HuH-7 (cell line): ENCODE measurements around the gene TCAP.

Experiments used
- DNase-seq: peaks from one replicate; pipeline ENCODE4 v3.0.0; 2011; ENCODE audit warnings: low spot score

The TCAP gene

DNA sequence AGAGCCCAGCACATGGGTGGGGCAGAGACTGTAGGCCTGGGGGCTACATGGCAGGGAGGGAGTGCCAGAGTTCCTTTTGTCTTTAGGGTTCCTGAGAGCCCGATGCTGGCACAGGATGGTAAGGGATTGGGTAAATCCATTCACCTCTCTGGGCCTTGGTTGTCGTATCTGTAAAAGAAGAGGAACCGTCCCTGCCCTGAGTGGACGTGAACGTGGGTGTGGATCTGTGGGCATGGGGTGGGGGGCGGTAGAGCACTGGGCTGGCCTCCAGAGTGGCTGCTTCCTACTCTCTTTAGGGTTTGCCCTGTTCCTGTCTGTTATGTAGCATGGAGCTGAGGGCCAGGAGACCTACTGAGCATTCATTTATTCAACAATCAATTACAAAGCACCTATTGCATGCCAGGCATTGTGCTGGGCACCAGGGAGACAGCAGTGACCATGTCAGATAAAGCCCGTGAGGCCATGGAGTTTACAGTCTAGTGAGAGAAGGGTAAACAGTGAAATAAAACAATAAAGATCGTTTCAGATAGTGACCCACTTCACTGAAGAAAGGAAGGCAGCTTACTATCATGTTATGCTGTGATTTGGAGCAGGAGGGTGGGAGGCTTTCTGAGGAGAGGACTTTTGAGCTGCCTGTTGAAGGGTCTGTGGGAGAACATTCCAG lies 13.1 kb upstream of the TCAP start:
- DNase-seq = no peak

DNA sequence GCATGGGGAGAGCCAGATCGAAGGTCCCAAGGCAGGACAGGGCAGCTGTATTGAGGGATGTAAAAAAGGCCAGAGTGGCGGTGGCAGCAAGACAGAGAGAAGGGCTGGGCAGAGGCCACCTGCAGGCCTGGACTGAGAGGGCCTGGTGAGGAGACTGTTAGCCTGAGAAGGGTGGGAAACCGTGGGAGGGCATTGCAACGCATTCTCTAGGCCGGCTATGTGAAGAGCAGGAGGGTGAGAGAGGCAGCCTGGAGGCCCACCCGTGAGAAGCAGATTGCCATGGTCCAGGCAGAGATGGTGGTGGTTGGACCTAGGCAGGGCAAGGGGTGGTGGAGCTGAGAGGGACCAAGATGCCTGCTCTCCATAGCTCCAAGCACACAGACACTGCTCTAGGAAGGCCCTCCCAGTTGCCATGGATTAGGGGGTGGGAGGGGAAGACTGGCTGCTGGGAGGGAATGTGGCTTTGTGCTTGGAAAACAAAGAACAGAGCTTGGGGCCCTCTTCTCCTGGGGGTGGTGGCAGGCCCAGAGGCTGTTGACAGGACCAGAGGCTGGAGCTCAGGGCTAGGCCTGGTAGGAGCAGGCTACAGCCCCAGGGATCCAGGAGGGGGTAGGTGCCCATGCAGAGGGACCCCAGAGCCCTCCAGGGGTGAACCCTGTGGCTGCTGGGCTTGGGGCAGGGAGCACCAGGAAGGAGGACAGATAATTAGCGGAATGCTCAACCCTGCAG lies 12.4 kb upstream of the TCAP start:
- no peak for DNase-seq

DNA sequence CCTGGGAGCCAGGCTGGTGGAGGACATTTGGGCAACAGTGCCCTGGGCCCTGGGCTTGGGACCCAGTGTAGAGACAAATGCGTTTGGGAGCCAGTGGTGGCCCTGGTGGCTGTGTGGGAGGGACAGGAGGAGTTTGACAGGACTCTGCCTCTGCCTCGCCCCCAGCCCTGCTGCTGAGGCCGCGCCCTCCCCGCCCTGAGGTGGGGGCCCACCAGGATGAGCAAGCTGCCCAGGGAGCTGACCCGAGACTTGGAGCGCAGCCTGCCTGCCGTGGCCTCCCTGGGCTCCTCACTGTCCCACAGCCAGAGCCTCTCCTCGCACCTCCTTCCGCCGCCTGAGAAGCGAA lies 11.9 kb upstream of the TCAP start:
- DNase-seq = no peak

DNA sequence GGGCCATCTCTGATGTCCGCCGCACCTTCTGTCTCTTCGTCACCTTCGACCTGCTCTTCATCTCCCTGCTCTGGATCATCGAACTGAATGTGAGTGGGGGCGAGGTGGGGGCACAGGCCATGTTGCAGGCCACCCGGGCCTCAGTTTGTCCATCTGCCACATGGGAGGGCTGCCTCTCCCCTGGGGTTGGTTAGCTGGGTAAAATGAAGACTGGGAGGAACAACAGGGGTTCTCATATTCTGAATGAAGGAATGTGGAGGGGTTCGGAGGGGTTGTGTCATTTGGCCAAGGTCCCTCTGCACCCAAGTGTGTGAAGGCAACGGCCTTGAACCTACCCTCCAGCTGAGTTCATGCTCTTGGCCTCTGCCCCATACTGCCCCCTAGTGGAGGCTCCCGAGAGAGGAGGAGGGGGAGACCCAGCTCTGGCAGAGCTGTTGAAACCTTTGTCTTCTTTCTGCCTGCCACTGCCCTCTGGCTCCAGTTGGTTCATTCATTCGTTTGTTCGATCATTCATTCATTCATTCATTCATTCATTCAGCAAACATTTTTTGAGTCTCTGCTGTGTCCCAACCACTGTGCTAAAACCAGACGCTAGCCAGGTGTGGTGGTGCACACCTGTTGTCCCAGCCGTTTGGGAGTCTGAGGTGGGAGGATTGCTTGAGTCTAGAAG lies 11.4 kb upstream of the TCAP start:
- peak; percentile 94 for DNase-seq

DNA sequence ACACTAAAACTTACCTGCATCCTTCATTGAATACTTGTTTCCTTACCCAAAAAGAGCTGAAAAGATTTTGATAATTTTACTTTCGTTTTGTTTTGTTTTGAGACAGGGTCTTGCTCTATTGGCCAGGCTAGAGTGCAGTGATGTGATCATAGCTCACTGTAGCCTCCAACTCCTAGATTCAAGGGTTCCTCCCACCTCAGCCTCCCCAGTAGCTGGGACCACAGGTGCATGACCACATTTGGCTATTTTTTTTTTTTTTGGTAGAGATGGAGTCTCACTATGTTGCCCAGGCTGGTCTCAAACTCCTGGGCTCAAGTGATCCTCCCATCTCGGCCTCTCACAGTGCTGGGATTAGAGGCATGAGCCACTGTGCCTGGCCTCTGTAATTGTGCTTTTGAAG lies 10.0 kb upstream of the TCAP start:
- no peak for DNase-seq

DNA sequence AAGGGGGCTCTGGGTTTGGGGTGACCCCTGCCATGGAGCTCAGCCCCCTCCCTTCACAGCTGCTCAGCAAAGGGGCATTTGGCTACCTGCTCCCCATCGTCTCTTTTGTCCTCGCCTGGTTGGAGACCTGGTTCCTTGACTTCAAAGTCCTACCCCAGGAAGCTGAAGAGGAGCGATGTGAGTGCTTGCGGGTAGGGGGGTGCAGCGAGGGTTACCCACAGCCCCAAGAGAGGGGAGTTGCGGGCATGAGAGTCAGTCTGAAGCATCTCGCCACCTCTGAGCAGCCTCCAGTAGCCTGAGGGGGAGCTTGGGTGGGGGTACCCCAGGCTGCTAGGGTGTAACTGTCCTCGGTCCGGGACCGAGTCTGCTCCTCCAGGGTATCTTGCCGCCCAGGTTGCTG lies 6.8 kb upstream of the TCAP start:
- DNase-seq = no peak

DNA sequence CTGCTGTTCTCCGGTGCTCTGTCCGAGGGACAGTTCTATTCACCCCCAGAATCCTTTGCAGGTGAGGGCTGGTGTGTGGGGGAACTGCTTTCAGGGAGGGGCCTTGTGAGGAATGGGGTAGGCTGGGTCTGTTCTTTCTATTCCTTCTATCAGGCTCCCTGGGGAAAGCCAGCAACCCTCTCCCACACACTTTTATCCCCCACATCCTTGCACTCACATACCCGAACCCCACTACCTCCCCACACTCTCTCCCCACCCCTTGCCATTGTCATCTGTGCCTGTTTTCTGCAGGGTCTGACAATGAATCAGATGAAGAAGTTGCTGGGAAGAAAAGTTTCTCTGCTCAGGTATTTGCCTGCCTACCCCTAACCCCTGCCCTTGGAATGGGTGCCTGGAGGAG lies 6.4 kb upstream of the TCAP start:
- no peak for DNase-seq

DNA sequence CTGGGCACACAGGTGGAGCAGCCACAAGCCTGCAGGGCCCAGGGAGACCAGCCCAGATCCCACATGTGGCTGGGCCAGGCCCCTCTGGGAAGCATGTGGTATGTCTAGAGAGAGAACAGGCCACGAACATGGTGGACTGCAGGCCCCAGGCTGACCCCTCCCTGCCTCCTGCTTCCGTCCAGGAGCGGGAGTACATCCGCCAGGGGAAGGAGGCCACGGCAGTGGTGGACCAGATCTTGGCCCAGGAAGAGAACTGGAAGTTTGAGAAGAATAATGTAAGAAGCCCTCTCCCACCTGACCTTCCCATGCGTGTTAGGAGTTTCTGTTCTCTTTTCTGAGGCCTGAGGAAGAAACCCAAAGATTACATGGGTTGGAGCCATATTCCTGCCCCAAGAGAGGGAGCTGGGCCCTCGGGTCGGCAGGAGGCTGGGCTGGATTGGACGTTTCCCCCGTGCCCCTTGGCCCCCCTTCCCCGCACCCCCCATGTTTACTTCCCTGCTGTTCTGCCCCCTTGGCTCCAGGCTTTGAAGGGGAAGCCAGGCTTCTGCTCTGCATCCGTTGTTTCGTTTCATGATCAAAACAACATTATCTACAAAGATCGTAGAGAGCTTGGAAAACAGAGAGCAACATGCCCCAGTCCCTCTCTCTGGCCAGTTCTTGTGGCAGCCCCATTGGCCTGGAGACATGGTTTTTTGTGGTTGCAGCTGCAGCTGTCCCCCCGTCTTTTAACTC lies 5.7 kb upstream of the TCAP start:
- no peak for DNase-seq

DNA sequence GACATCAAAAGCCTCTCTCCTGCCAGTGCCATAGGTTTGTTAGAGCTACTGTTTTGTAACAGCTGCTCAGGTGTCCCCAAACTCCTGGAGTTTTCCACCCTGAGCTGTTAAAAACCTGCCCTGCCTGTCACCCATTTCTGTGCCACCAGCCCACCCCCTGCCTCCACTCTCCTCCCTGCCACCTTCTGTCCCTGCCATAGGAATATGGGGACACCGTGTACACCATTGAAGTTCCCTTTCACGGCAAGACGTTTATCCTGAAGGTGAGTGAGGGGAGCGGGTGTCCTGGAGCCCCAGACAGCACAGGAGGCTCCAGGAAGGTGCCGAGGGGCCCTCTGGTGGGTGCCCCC lies 5.2 kb upstream of the TCAP start:
- no peak for DNase-seq

DNA sequence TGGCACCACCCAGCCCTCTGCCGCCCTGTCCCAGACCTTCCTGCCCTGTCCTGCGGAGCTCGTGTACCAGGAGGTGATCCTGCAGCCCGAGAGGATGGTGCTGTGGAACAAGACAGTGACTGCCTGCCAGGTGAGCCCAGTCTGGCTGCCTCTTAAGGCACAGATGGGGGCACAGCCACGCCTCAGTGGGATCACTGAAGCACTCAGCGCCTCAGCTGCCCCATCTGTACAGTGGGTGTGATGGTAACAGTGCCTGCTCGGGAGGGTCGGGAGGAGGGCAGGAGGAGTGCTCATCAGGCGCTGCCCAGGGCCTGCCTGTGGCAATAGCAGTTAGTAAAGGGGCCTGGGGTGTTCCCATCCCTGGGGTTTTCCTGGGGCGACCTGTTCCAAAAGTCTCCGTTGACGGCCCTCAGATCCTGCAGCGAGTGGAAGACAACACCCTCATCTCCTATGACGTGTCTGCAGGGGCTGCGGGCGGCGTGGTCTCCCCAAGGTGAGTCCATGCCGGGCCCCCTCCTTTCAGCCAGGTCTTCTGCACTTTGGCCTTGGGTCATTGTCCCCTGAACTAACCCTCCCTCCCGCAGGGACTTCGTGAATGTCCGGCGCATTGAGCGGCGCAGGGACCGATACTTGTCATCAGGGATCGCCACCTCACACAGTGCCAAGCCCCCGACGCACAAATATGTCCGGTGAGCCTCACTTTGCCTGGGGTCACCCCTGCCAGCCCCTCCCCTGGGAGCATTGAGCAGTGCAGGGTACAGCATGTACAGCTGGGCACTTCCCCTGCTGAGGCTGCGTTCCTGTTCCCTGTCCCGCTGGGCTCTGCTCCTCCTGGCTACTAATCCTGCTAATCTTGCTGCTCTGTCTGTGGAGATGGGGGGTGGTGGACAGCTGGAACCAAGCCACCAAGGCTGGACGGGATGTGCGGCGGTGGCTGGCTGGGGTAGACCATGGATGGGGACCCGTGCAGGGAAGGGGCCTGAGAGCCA lies 4.5 kb upstream of the TCAP start:
- DNase-seq = no peak

DNA sequence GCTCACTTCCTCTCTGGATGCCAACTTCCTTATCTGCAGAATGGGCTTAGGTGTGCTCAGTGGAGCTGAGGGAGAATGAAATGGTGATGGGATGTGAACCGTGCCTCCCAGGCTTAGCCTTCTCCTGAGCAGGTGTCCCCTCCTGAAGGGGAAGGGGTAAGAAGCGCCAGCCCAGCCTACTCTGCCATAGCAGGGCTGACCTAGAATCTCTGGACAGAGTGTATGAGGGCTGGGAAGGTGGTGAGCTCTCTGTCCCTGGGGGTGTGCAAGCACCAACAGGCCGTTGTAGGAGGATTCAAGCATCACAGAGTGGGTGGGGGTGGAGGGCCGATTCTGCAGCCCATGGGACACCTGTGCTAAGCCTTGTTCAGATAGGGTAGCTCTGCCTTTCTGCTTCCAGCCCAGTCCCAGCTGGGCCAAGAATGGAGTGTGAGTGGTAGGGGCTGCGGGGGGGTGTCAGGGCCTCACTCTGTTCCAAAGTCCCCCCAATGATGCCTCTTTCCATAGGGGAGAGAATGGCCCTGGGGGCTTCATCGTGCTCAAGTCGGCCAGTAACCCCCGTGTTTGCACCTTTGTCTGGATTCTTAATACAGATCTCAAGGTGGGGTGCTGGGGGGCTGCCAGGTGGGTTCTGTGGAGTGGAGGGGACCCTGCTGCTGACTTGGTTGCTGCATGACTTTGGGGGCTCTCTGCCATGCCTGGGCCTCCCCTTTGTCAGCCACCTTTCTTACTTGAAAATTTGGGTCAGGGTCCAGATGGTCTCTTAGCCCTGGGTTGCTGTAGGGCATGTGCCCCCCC lies 3.2 kb upstream of the TCAP start:
- DNase-seq = no peak

DNA sequence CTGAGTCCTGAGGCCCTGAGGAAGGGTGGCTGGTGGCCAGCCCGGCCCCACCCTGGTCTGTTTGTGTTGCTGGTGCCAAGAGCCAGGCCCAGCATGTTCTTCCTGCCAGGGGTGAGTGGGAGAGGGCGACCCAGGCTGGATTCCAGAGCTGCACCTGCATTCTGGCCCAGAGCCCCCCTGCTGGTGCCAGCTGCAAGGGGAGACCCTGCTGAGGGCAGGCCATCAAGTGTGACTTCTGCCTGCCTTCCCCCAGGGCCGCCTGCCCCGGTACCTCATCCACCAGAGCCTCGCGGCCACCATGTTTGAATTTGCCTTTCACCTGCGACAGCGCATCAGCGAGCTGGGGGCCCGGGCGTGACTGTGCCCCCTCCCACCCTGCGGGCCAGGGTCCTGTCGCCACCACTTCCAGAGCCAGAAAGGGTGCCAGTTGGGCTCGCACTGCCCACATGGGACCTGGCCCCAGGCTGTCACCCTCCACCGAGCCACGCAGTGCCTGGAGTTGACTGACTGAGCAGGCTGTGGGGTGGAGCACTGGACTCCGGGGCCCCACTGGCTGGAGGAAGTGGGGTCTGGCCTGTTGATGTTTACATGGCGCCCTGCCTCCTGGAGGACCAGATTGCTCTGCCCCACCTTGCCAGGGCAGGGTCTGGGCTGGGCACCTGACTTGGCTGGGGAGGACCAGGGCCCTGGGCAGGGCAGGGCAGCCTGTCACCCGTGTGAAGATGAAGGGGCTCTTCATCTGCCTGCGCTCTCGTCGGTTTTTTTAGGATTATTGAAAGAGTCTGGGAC lies 2.4 kb upstream of the TCAP start:
- no peak for DNase-seq

DNA sequence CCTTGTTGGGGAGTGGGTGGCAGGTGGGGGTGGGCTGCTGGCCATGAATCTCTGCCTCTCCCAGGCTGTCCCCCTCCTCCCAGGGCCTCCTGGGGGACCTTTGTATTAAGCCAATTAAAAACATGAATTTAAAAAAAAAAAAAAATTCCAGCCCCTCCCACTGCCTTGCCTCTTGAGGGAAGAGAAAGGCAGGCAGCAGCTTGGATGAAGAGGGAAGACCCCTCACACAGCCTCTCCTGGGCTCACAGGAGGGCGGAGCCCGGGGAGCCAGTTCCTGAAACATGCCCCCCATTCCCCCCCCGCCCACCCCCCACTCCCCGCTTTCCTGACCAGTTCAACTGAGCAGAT lies 1.8 kb upstream of the TCAP start:
- no peak for DNase-seq

DNA sequence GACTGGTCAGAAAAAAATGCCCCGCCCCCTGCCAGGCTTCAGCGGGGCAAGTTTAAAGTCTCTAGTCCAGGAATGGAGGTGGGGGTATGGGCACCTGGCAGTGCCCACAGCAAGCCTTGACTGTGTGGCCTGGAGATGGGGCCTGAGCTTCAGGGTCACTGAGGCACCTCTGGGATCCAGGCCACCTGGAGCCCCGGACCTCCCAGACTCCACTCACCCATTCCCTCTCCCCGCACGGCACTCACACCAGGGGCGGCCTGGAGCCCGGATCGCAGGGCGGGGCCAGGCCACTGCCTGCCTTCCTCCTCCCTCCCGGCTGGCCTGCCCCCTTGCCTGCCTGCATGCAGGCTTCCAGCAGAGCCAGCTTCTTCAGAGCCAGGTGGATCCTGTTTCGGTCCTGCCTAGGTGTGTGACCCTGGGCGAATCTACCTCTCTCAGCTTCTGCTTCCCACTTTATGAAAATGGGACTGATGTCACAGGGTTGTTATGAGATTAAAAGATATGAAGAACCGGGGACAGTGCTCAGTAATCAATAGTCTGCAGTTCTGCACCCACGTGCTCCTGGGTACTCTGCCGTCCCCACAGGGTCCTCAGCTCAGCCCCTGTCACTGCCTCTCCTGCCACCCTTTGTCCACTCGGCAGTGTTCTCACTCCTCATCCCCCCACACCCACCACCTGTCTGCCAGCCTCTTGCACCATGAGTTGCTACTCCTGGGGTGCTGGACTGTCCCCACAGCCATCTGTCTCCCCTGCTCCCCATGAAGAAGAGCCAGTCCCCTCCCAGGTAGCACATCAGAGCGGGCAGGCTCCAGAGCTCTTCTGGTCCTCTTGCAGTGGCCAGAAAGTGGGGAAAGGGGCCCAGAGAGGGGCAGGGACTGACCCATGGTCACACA lies 1.2 kb upstream of the TCAP start:
- DNase-seq = no peak

DNA sequence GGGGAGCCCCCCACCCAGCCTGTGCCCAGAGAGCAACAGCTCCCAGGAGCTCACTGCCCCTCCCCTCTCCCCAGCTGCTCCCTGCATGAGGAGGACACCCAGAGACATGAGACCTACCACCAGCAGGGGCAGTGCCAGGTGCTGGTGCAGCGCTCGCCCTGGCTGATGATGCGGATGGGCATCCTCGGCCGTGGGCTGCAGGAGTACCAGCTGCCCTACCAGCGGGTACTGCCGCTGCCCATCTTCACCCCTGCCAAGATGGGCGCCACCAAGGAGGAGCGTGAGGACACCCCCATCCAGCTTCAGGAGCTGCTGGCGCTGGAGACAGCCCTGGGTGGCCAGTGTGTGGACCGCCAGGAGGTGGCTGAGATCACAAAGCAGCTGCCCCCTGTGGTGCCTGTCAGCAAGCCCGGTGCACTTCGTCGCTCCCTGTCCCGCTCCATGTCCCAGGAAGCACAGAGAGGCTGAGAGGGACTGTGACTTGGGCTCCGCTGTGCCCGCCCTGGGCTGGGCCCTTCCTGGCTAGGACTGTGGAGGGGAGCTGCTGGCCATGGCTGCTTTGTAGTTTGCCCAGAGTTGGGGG lies 584 bp downstream of the TCAP start:
- no peak for DNase-seq

DNA sequence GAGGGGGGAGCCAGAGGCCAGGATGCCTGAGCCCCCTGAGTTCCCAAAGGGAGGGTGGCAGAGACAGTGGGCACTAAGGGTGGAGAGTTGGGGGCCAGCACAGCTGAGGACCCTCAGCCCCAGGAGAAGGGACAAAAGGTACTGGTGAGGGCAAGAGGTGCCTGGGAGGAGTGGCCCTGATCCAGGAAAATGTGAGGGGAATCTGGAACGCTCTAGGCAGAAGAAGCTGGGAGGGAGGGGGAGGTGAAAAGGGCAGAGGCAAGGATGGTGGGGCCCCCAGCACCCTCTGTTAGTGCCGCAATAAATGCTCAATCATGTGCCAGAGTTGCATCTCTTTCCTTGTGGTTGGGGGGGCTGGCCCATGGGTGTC lies 1.1 kb downstream of the TCAP start:
- DNase-seq = no peak

DNA sequence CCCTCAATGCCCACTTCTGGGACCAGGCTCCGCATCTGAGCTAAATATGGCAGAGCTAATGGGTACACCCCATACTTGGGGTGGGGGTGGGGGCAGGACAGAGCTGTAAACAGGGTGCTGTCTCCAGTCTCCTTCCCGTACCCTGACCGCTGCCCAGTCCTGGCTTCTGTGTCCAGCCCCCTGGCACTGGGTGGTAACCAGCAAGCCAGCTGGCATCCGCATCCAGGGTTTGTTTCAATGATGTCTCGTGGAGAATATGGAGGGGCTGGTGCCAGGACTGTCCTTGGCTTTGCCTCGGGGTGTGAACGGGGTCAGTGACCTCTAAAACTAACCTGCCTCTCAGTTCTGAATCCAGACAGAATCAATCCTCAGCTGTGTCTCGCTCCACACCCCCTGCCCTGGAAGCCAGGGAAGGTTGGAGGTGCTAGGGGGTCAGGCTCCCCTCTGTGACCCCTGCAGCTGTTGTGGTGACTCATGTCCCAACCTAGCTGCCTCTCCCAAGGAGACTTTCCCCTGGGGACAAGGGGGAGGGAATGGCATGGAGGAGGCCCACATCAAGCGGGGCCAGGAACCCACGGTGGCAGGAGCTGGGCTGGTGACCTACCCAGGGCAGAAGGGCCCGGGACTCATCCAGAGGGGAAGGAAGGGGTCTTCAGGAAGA lies 1.6 kb downstream of the TCAP start:
- no peak for DNase-seq

DNA sequence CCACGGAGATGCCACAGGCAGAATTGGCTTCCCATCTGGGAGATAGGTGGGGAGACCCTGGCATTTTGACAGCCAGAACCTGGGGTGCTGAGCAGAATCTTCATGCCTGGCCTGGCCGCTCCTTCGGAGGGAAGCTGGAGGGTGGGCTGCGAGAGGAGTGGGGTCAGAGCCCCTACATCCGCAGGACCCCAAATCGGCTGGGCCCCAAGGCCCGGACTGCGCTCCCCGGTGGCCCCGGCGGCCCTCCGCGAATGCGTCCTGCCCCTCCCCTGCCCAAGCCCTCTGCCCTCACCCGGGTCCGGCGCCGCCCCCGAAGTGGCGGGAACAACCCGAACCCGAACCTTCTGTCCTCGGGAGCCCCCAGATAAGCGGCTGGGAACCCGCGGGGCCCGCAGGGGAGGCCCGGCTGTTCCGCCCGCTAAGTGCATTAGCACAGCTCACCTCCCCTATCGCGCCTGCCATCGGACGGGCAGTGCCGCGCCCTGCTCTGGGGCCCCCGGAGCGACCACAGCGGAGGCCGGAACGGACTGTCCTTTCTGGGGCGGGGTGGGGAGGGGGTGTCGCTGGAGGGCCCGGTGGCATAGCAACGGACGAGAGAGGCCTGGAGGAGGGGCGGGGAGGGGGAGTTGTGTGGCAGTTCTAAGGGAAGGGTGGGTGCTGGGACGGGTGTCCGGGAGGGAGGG lies 2.3 kb downstream of the TCAP start:
- DNase-seq = peak; percentile 68
